ENCODE results near the gene CCNI2. TPM values are rescaled to one million over a fixed set of nuclear protein-coding genes. Genes with fewer than 3 reads are reported as not detected.
A peak's percentile ranks its signal among the peaks of the same experiment; 100 is the strongest.

CCNI2 gene
- polyA plus RNA-seq, 2 of the 4 experiments (the other 2 are of a cell fraction) = 0.17 to 0.26 TPM

- TF ChIP-seq PBX3 (IDR thresholded peaks at IDR 0.05) (no peak), JUN (IDR thresholded peaks at IDR 0.05) (no peak), RNF2 (IDR thresholded peaks at IDR 0.05; ENCODE audit: borderline replicate concordance, low read depth) (no peak), KDM1A (IDR thresholded peaks at IDR 0.05; ENCODE audit: low read depth) (no peak), RARB (CRISPR knock-in tag; IDR thresholded peaks at IDR 0.05) (no peak), RFX5 (IDR thresholded peaks at IDR 0.05) (no peak)
- DNase-seq (ENCODE audit: low read depth in 1 of 2, low spot score in 1 of 2) = no peak
- Histone ChIP-seq H3K4me2 (peak overlapping the region; percentile 86), H3K9me3 (no peaks in the 10 kb centered on the region), H3K27ac (peak overlapping the region; percentile 72 to 87; a peak in 5 of 6 replicates), H3K4me3 (peak overlapping the region; percentile 73), H3K4me1 (no peaks in the 10 kb centered on the region)
- ATAC-seq = no peak
- CTCF ChIA-PET = interaction anchor here (0.6 to 6.6 kb wide), 17 partner anchors 9 to 115 kb away, joined by 3 to 64 read pairs (median 5); no protein-coding TSS in a partner anchor
- no peak for FAIRE-seq
- POLR2A ChIA-PET = no interaction called here
- WGBS (ENCODE audit: missing lambda C conversion rate) = 93% methylated on average over 63 of the region's 76 CpGs
These were observed 602 bp downstream of the CCNI2 start for GRCh38 chr5:132747616-132748440.

GRCh38 chr5:132748522-132749000 is 1.3 kb downstream of the CCNI2 start:
- Histone ChIP-seq H3K9me3 (no peaks in the 10 kb centered on the region), H3K4me3 (no peak overlapping the region), H3K27ac (no peak overlapping the region), H3K4me2 (no peak overlapping the region), H3K4me1 (no peaks in the 10 kb centered on the region)
- FAIRE-seq (no peak), DNase-seq (ENCODE audit: low read depth in 1 of 2, low spot score in 1 of 2) (no peak), ATAC-seq (no peak)
- 88% methylated on average over 10 of the region's 10 CpGs for WGBS (ENCODE audit: missing lambda C conversion rate)
- ChIA-PET POLR2A (no interaction called here), CTCF (interaction anchor here (0.5 to 6.6 kb wide), 4 partner anchors 13 to 937 kb away, joined by 3 to 64 read pairs (median 3); no protein-coding TSS in a partner anchor)
- no peak for TF ChIP-seq CBX8 (IDR thresholded peaks at IDR 0.05)
- TF ChIP-seq EHF (CRISPR knock-in tag; IDR thresholded peaks at IDR 0.05) = no peak
- TF ChIP-seq POLR2A (IDR thresholded peaks at IDR 0.05; ENCODE audit: low read length) = no peak
- TF ChIP-seq HOXB13 (CRISPR knock-in tag; IDR thresholded peaks at IDR 0.05; ENCODE audit: low read depth) = no peak
- no peak for TF ChIP-seq PHF8 (IDR thresholded peaks at IDR 0.05; ENCODE audit: borderline replicate concordance, low read depth)
- no peak for TF ChIP-seq NR3C1 (IDR thresholded peaks at IDR 0.05)
- TF ChIP-seq CEBPB (IDR thresholded peaks at IDR 0.05) = no peak
- TF ChIP-seq, protein P1, sequence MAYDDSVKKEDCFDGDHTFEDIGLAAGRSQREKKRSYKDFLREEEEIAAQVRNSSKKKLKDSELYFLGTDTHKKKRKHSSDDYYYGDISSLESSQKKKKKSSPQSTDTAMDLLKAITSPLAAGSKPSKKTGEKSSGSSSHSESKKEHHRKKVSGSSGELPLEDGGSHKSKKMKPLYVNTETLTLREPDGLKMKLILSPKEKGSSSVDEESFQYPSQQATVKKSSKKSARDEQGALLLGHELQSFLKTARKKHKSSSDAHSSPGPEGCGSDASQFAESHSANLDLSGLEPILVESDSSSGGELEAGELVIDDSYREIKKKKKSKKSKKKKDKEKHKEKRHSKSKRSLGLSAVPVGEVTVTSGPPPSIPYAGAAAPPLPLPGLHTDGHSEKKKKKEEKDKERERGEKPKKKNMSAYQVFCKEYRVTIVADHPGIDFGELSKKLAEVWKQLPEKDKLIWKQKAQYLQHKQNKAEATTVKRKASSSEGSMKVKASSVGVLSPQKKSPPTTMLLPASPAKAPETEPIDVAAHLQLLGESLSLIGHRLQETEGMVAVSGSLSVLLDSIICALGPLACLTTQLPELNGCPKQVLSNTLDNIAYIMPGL (CRISPR knock-in tag; IDR thresholded peaks at IDR 0.05; ENCODE audit: borderline replicate concordance) = no peak
- no peak for TF ChIP-seq EP300 (IDR thresholded peaks at IDR 0.05)
- TF ChIP-seq ZSCAN20 (CRISPR knock-in tag; IDR thresholded peaks at IDR 0.05) = no peak

DNA sequence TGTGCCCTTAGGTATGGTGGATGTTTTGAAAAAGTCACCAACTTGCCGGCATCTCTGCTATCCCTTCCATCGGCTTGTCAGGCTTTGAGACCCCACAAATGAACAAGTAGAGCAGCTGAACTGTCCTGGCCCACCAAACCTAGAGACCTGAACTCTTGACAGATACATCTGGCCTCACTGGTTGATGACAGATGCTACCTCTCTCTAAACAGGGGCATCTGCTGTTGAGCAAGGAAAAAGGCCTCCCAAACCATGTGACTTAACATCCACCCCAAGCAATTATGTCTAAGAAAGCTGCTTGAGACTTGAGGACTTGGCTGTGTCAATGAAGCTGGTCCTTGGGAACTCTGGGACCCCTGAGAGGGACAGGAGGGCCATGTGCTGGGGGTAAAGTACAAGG is 2.3 kb downstream of the CCNI2 start:
- ChIA-PET CTCF (interaction anchor here (0.7 to 6.6 kb wide), 4 partner anchors 13 to 71 kb away, joined by 3 to 64 read pairs (median 4); no protein-coding TSS in a partner anchor), POLR2A (no interaction called here)
- Histone ChIP-seq H3K27ac (no peak overlapping the region), H3K4me1 (no peaks in the 10 kb centered on the region), H3K4me2 (no peak overlapping the region), H3K4me3 (no peak overlapping the region), H3K9me3 (no peaks in the 10 kb centered on the region)
- no peak for DNase-seq (ENCODE audit: low read depth in 1 of 2, low spot score in 1 of 2)
- ATAC-seq = no peak
- WGBS (ENCODE audit: missing lambda C conversion rate) = 89% methylated on average over 2 of the region's 2 CpGs
- no peak for FAIRE-seq
- TF ChIP-seq RARB (CRISPR knock-in tag; IDR thresholded peaks at IDR 0.05) (no peak), ZFP36 (IDR thresholded peaks at IDR 0.05; ENCODE audit: borderline replicate concordance, partially characterized antibody) (no peak), ZNF302 (CRISPR knock-in tag; IDR thresholded peaks at IDR 0.05) (no peak), RAD21 (conservative IDR thresholded peaks at IDR 0.05 in 1 of 2, IDR thresholded peaks at IDR 0.05 in 1 of 2) (no peak), REST (IDR thresholded peaks at IDR 0.05) (no peak), NR3C1 (IDR thresholded peaks at IDR 0.05) (no peak), CHD4 (IDR thresholded peaks at IDR 0.05; ENCODE audit: borderline replicate concordance) (no peak), EP300 (IDR thresholded peaks at IDR 0.05) (no peak), HDAC2 (IDR thresholded peaks at IDR 0.05) (no peak), SREBF2 (IDR thresholded peaks at IDR 0.05) (no peak)
- TF ChIP-seq, protein P1 (CRISPR knock-in tag; IDR thresholded peaks at IDR 0.05; ENCODE audit: borderline replicate concordance) = no peak
- TF ChIP-seq, protein P2, sequence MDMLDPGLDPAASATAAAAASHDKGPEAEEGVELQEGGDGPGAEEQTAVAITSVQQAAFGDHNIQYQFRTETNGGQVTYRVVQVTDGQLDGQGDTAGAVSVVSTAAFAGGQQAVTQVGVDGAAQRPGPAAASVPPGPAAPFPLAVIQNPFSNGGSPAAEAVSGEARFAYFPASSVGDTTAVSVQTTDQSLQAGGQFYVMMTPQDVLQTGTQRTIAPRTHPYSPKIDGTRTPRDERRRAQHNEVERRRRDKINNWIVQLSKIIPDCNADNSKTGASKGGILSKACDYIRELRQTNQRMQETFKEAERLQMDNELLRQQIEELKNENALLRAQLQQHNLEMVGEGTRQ (IDR thresholded peaks at IDR 0.05) = no peak

All from A549 (cell line).